Stimulated activated CD8-positive, alpha-beta memory T cell treated with anti-CD3 and anti-CD28 coated beads, Interleukin-15, amount 100 ng/mL, for 4 hours (primary cell): ENCODE measurements around the gene RTN1.
A peak's percentile ranks its signal among the peaks of the same experiment; 100 is the strongest.

ENCODE experiments used
- DNase-seq, 2 donors: peaks; one replicate each; pipeline ENCODE4 v3.0.0-alpha.2; 2020; ENCODE audit warnings: low read depth in 2 of 2

The RTN1 gene

GRCh38 chr14:59870277-59871165 lies at the start of gene RTN1:
Gene RTN1 (minus strand): TSS chr14:59870776. CDS start chr14:59870630, 146 bp downstream.
- no peak for DNase-seq

GRCh38 chr14:59920378-59920683 lies 49.8 kb upstream of the RTN1 start:
- DNase-seq, result no peak

- peak in 1 of 2 donors; percentile 7 for DNase-seq
These were observed 49.2 kb upstream of the RTN1 start, which contains the start of gene LRRC9 for GRCh38 chr14:59919570-59920377. Gene LRRC9 (plus strand): TSS chr14:59920144.

- DNase-seq, result no peak
These were observed 48.4 kb upstream of the RTN1 start for GRCh38 chr14:59918824-59919569.

- DNase-seq, result no peak
These were observed 42.6 kb upstream of the RTN1 start for GRCh38 chr14:59913187-59913586.

- no peak for DNase-seq
These were observed 41.9 kb upstream of the RTN1 start for GRCh38 chr14:59912443-59912842.

- DNase-seq, result no peak
These were observed 34.6 kb upstream of the RTN1 start for GRCh38 chr14:59905188-59905587.

- no peak for DNase-seq
These were observed 33.6 kb upstream of the RTN1 start for GRCh38 chr14:59904184-59904583.

- DNase-seq, result no peak
These were observed 30.0 kb upstream of the RTN1 start for GRCh38 chr14:59900556-59900955.

- DNase-seq, result no peak
These were observed 27.3 kb upstream of the RTN1 start for GRCh38 chr14:59897757-59898383.

GRCh38 chr14:59895721-59896120 lies 25.1 kb upstream of the RTN1 start:
- no peak for DNase-seq

- DNase-seq, result no peak
These were observed 20.1 kb upstream of the RTN1 start for GRCh38 chr14:59890676-59891075.

GRCh38 chr14:59882957-59883356 lies 12.4 kb upstream of the RTN1 start:
- no peak for DNase-seq

- no peak for DNase-seq
These were observed 555 bp upstream of the RTN1 start for GRCh38 chr14:59871166-59871495.

GRCh38 chr14:59869381-59870255 lies 958 bp downstream of the RTN1 start:
- DNase-seq, result no peak

GRCh38 chr14:59868021-59868420 lies 2.6 kb downstream of the RTN1 start:
- DNase-seq, result no peak

- DNase-seq, result no peak
These were observed 6.6 kb downstream of the RTN1 start for GRCh38 chr14:59863806-59864525.

- no peak for DNase-seq
These were observed 13.2 kb downstream of the RTN1 start for GRCh38 chr14:59857328-59857727.

GRCh38 chr14:59852350-59852749 lies 18.2 kb downstream of the RTN1 start:
- DNase-seq, result no peak

- no peak for DNase-seq
These were observed 20.1 kb downstream of the RTN1 start for GRCh38 chr14:59850458-59850857.
